OCI-LY1 (cell line): ENCODE data around the gene SLC2A4.

ENCODE experiments used
- EZH2 ChIP-seq: fragments of 200-600 bp; sonication (generic), shearing (Covaris generic); IDR thresholded peaks from 2 replicates; pipeline ENCODE4 v1.8.0; 2017; ENCODE audit warnings: borderline replicate concordance, mixed run types, mild to moderate bottlenecking, antibody characterized with exemption, low read length, moderate library complexity, mixed read lengths
- TF ChIP-seq, protein P1 (sequence below): fragments of 200-600 bp; sonication (generic), shearing (Covaris generic); IDR thresholded peaks from 2 replicates; pipeline ENCODE4 v1.5.1; 2017; ENCODE audit warnings: mild to moderate bottlenecking, antibody characterized with exemption, low read length, moderate library complexity, mixed read lengths

DNA sequence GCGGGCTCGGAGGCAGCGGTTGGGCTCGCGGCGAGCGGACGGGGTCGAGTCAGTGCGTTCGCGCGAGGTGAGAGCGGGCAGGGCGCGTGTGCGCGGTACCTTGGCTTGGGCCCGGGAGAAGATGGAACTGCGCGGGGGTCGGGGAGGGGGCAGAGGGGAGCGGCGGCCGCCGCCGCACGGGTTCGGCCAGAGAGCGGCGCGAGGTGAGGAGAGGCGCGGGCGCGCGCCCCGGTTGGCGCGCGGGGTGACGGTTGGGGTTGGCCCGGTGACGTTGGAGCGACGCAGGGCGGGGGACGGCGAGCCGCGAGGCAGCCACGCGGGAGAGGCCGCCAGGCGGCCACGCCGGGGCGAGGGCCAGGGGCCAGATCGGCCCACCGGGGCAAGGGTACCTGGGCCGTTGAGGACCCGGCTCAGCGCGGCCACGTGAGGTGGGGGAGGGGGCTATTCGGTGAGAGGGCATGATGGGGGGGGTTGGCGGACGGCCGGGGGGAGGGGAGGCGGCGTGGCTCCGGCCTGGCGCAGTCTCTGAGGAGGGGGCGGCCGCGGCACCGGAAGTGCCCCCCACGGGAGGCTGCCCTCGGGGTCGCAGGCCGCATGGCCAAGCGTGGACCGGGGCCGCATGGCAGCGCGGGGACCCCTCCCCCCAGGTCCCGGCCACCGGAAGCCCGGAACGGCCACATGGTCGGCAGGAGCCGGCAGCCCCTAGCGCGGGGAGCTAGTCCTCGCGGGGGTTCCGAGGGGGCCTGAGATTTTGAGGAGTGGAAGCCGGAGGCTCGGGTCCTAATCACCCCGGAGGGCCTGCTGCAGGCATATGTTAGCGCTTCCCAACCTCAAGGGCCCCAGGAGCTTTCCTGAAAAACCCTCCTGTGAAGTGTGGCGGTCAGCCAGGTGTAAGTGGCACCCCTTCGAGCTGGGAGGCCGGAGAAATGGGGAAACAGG lies 26.4 kb downstream of the SLC2A4 start:
- TF ChIP-seq, protein P1, sequence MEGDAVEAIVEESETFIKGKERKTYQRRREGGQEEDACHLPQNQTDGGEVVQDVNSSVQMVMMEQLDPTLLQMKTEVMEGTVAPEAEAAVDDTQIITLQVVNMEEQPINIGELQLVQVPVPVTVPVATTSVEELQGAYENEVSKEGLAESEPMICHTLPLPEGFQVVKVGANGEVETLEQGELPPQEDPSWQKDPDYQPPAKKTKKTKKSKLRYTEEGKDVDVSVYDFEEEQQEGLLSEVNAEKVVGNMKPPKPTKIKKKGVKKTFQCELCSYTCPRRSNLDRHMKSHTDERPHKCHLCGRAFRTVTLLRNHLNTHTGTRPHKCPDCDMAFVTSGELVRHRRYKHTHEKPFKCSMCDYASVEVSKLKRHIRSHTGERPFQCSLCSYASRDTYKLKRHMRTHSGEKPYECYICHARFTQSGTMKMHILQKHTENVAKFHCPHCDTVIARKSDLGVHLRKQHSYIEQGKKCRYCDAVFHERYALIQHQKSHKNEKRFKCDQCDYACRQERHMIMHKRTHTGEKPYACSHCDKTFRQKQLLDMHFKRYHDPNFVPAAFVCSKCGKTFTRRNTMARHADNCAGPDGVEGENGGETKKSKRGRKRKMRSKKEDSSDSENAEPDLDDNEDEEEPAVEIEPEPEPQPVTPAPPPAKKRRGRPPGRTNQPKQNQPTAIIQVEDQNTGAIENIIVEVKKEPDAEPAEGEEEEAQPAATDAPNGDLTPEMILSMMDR, result no peak
- no peak for TF ChIP-seq EZH2
